Omental fat pad (tissue), 4 donors: ENCODE measurements around the gene NXPH1. TPM values are rescaled to one million over a fixed set of nuclear protein-coding genes. Genes with fewer than 3 reads are reported as not detected.

Source experiments
- ATAC-seq: fragments of 150-250 bp; one replicate; pipeline ENCODE4 v1.9.1; 2016; ENCODE audit warnings: mild to moderate bottlenecking, moderate library complexity; ENCODE audit not compliant: low FRiP score
- DNase-seq: peaks from one replicate; pipeline ENCODE4 v3.0.0-alpha.2; 2019; ENCODE audit warnings: low spot score
- total RNA-seq, 4 donors: library from RNA; depleted of rRNA; stranded (reverse); fragments of >200 nt; gene quantifications; one replicate each; pipeline ENCODE4 v1.1.0, GENCODE V29; 2016
- TF ChIP-seq, protein P1 (sequence below), 3 donors: fragments of 450-650 bp; IDR thresholded peaks; one replicate each; pipeline ENCODE4 v1.5.1; 2016 to 2017; ENCODE audit warnings: antibody characterized with exemption in 3 of 3, mild to moderate bottlenecking in 3 of 3, moderate library complexity in 2 of 3

NXPH1 gene
- total RNA-seq, 4 donors from 2014 or later = not detected

- no peak for ATAC-seq
- TF ChIP-seq, protein P1, sequence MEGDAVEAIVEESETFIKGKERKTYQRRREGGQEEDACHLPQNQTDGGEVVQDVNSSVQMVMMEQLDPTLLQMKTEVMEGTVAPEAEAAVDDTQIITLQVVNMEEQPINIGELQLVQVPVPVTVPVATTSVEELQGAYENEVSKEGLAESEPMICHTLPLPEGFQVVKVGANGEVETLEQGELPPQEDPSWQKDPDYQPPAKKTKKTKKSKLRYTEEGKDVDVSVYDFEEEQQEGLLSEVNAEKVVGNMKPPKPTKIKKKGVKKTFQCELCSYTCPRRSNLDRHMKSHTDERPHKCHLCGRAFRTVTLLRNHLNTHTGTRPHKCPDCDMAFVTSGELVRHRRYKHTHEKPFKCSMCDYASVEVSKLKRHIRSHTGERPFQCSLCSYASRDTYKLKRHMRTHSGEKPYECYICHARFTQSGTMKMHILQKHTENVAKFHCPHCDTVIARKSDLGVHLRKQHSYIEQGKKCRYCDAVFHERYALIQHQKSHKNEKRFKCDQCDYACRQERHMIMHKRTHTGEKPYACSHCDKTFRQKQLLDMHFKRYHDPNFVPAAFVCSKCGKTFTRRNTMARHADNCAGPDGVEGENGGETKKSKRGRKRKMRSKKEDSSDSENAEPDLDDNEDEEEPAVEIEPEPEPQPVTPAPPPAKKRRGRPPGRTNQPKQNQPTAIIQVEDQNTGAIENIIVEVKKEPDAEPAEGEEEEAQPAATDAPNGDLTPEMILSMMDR (IDR thresholded peaks at IDR 0.05) = no peak
- DNase-seq = no peak
Observed at GRCh38 chr7:8781166-8781565, 347.8 kb downstream of the NXPH1 start.

- DNase-seq (no peak), ATAC-seq (no peak)
- TF ChIP-seq, protein P1 (IDR thresholded peaks at IDR 0.05) = no peak
Observed at GRCh38 chr7:8783229-8783628, 349.8 kb downstream of the NXPH1 start.

DNA sequence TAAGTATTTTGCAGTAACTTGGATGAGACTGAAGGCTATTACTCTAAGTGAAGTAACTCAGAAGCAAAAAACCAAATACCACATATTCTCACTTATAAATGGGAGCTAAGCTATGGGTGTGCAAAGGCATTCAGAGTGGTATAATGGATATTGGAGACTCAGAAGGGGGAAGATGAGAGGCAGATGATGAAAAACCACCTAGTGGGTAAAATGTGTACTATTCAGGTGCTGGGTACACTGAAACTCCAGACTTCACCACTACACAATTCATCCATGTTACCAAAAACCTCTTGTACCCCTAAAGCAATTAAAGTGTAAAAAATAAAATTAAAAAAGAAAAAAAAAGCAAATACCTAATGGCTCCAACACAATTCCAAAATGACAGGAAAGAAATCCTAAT is 351.7 kb downstream of the NXPH1 start:
- ATAC-seq (no peak), DNase-seq (no peak)
- TF ChIP-seq, protein P1 (IDR thresholded peaks at IDR 0.05) = no peak

DNA sequence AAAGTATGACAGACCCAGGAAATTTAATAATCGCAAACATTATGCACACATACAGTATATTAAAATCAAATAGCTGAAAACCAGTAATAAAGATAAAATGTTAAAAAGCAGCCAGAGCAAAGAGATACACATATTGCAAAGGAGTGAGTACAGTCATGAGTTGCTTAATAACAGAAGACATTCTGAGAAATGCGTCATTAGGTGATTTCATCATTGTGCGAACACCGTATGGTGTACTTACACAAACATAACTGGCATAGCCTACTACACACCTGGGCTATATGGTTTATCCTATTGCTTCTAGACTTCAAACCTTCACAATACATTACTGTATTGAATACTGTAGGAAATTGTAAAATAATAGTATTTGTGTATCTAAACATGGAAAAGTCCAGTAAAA is 367.6 kb downstream of the NXPH1 start:
- DNase-seq = no peak
- no peak for ATAC-seq
- TF ChIP-seq, protein P1 (IDR thresholded peaks at IDR 0.05) = no peak

Other genes starting within 250 kb of the NXPH1 start
- 10 to 100 TPM in 3 of 4 donors, 1 to 10 TPM in 1; 9.7 to 61.8 (median 31.6) TPM for gene ICA1, start 171.4 kb upstream of the NXPH1 start, total RNA-seq